GM21381 (cell line): ENCODE measurements around the gene CEP63.

Experiments used
- ATAC-seq: cut with Tn5 transposase; IDR thresholded peaks from one replicate; pipeline ENCODE4 v1.9.1; 2021; ENCODE audit warnings: mild to moderate bottlenecking, moderate library complexity; ENCODE audit not compliant: unreplicated experiment

Gene CEP63

GRCh38 chr3:134485718-134486576 lies at the start of gene CEP63, which contains the start of gene ANAPC13:
Gene CEP63 (plus strand): TSS chr3:134486057. CDS start chr3:134495321, 9,264 bp downstream.
Gene ANAPC13 (minus strand): TSS chr3:134485985. CDS start chr3:134482904, 3,081 bp downstream.
- peak; percentile 80 for ATAC-seq

DNA sequence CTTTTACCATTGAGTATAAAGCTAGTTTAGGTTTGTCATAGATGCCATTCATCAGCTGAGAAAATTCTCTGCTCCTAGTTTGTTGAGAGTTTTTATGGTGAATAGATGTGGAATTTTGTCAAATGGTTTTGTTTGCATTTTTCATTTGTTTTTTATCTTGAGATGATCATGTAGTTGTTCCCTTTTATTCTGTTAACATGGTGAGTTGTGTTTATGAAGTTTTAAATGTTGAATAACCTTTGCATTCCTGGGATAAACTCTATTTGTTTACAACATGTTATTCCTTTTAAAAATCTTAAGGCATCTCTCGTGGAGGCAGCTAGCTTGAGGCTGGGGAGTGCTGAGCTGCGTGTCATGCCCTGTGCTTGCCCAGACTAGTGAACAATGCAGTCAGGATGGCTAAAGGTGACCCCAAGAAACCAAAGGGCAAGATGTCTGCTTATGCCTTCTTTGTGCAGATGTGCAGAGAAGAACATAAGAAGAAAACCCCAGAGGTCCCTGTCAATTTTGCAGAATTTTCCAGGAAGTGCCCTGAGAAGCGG lies 48.6 kb upstream of the CEP63 start:
- no peak for ATAC-seq

- no peak for ATAC-seq
Measured at GRCh38 chr3:134441321-134441720, 44.5 kb upstream of the CEP63 start.

- ATAC-seq, result no peak
Measured at GRCh38 chr3:134441821-134442220, 44.0 kb upstream of the CEP63 start.

- no peak for ATAC-seq
Measured at GRCh38 chr3:134445095-134445494, 40.8 kb upstream of the CEP63 start.

DNA sequence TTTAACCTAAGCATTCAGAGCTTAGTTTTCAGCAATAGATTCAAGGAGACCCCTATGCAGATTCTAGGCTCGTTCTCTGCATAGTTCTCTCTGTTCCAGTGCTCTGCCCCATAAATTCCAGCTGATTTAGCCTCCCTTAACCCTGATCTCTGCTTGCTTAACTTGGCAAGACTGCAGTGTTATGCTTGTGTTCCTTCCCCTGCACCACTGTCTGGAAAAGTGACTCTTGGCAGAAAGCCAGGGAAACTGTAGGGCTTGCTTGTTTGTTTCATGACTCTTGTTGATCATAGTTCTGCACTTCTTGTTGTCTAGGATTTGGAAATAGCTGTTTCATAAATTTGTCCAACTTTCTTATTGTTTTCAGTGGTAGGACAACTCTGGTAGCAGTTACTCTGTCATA lies 40.2 kb upstream of the CEP63 start:
- ATAC-seq, result no peak

GRCh38 chr3:134446800-134447199 lies 39.1 kb upstream of the CEP63 start:
- ATAC-seq, result no peak

DNA sequence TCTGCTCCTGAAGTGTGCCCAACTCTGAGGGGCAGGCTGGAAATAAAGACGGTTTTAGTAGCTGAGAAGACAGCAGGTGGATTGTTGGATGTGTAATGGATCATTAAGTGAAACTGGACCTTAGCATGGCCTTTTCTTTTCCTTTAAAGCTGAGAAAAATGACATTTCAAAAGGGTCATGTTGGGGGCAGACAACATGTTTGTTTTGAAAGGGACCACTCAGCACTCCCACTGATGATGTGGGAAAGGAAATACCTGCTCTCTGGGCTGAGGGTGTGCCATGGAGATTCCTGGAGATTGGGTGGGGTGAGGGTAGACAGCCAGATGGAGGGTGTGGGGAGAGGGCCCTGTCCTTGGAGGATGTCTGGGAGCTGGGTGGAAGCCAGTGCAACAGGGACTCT lies 38.5 kb upstream of the CEP63 start:
- no peak for ATAC-seq

GRCh38 chr3:134448664-134449063 lies 37.2 kb upstream of the CEP63 start:
- ATAC-seq, result no peak

DNA sequence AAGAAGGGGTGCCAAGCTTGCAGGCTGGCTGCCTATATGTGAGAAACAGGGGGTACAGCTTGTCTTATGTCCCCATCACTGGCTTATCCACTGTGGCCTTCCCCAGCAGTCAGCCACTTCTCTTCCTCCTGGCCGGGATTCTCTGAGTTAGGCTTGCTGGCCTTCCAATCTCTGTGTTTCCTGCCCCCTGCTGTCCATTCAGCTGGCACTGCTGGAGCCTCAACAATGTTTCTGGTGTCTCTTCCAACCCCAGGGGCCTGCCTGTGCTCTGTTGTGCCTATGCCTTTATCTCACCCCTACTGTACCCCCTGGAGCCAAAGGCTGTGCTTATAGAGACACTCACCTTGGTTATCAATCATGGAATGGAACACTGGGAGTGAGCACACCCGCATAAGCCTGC lies 36.6 kb upstream of the CEP63 start:
- ATAC-seq, result no peak

GRCh38 chr3:134449951-134450350 lies 35.9 kb upstream of the CEP63 start:
- ATAC-seq, result no peak

GRCh38 chr3:134453631-134454030 lies 32.2 kb upstream of the CEP63 start:
- ATAC-seq, result no peak

GRCh38 chr3:134457376-134458074 lies 28.3 kb upstream of the CEP63 start:
- no peak for ATAC-seq

- no peak for ATAC-seq
Measured at GRCh38 chr3:134458406-134458945, 27.4 kb upstream of the CEP63 start.

GRCh38 chr3:134459562-134459961 lies 26.3 kb upstream of the CEP63 start:
- no peak for ATAC-seq

GRCh38 chr3:134460965-134461364 lies 24.9 kb upstream of the CEP63 start:
- no peak for ATAC-seq

- ATAC-seq, result no peak
Measured at GRCh38 chr3:134462331-134462941, 23.4 kb upstream of the CEP63 start.

DNA sequence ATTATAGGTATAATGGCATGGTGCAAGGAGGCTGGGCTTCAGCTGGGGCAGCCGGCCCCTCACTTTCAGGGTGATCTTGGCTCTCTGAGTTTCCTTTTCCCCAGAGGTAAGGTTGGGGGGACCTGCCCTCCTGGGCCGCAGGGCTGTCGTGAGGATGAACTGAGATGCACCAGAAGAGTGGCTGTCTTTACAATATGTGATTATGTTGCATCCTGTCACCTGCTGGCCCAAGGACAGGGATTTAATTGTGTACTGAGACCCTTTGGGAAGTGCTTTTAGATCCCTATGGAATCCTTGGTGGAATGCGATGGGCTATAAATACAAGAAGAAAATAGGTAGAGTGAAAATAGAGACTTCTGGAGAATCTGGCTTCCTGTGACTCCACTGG lies 22.2 kb upstream of the CEP63 start:
- ATAC-seq, result no peak

DNA sequence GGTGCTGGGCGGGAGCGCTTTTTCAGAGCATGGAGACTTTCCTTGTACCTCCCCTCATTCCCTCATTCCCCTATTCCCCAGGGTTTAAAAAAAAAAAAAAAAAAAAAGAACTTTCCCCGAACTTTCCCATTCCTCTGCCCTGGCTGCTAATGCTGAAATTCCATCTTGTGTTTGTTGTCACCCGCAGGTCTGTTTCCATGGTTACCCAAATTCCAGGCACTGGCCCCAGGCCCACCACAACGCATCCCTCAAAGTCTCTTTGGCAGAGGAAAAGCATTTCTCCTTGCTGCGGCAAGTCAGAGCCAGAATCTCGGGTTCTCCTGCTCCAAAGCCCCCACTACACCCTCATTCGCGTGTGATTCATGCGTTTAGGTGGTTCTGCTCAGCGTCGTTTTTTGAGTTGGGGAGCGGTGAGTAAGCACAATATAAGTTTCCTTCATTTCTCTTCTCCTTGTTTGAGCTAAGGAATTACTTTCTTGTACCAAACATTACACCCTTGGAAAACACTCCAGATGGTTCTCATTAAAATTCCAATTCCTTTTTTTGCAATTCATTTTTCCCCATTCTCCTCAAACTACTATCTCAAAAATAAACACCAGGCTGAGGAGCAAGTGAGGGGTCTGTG lies 21.7 kb upstream of the CEP63 start:
- no peak for ATAC-seq

DNA sequence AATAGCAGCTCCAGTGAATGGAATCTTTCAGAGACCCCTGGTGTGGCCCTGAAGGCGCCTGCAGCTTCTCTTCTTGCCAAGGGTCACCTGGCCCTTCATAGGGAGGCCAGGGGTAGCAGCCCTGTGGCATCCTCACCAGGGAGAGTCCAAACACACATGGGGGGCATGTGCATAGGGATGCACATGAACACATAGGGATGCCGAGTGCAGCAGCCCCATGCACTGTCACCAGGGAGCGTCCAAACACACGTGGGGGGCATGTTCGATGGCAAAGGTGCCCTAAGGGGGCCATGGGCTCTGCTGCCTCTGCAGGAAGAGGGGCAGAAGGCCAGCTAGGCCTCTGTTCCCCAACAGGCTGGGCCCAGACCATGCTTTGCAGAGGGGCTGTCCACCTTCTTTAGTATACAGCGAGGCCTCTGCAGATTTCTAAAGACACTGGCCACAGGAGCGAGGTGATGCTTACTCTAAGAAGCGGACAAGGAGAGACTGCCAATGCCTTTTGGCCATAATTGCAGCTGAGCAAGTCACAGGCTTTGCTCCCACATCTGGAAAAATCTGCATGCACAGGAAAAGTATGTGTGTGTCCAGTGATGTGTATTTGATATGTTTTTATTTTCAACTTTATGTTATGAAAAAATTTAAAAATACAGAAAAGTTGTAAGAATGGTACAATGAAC lies 21.0 kb upstream of the CEP63 start:
- ATAC-seq, result no peak
